Mucosa of descending colon (tissue), 3 donors: ENCODE results near the gene AGAP1. TPM values are rescaled to one million over a fixed set of nuclear protein-coding genes. Genes with fewer than 3 reads are reported as not detected.
A peak's percentile ranks its signal among the peaks of the same experiment; 100 is the strongest.

Source experiments
- ATAC-seq: fragments of 200-7000 bp; cut with Tn5 transposase; one replicate; pipeline ENCODE4 v1.9.1; 2020; ENCODE audit warnings: mild to moderate bottlenecking, moderate library complexity
- DNase-seq, 3 donors: peaks; one replicate each; pipeline ENCODE4 v3.0.0-alpha.2; 2020
- H3K36me3 ChIP-seq: fragments of 200-600 bp; one replicate; pipeline ENCODE4 v1.8.0; 2021; ENCODE audit warnings: low read depth, mild to moderate bottlenecking
- H3K4me1 ChIP-seq: fragments of 200-600 bp; one replicate; pipeline ENCODE4 v1.8.0; 2021; ENCODE audit warnings: low read depth, mild to moderate bottlenecking
- H3K4me3 ChIP-seq: fragments of 200-600 bp; one replicate; pipeline ENCODE4 v1.8.0; 2021; ENCODE audit warnings: mild to moderate bottlenecking
- H3K9me3 ChIP-seq: fragments of 200-600 bp; one replicate; pipeline ENCODE4 v1.8.0; 2021; ENCODE audit warnings: mild to moderate bottlenecking
- CTCF ChIP-seq: fragments of 200-600 bp; IDR thresholded peaks from one replicate; pipeline ENCODE4 v1.8.0; 2022; ENCODE audit warnings: antibody characterized with exemption, mild to moderate bottlenecking
- intact Hi-C, 2 donors: fragments of 100-400 bp; cut with DNase I in 1 of 2; cut with micrococcal nuclease in 1 of 2; formaldehyde crosslinking; loops; one replicate each; pipeline versions ENCODE4 v1.11.0 to v1.11.1; 2022; cut with DNase I, micrococcal nuclease
- total RNA-seq, 3 donors: library from RNA; stranded (reverse); fragmentation: NEBNext Ultra II Directional in 2 of 3; extraction: Animal tissue kit (Norgen Biotek cat#: 25700) in 2 of 3; gene quantifications; one replicate each; pipeline versions ENCODE4 v1.2.1 to v1.2.4, GENCODE V29; 2021 to 2023
- donor health status: DM: no; HTN: no; CAD: no; lungs with moderate emphysema.
- donor health status: DM: no; HTN: no; CAD: no.
- donor health status: DM: no; HTN: yes; CAD: no.

The AGAP1 gene
- total RNA-seq, 3 donors from 2014 or later, result 68.1 to 112 (median 88.9) TPM

GRCh38 chr2:235514627-235515363 is 21.0 kb downstream of the AGAP1 start:
- peak; percentile 81 for ATAC-seq
- Histone ChIP-seq H3K4me1 (peaks cover 40% of the 10 kb centered on the region), H3K36me3 (no peaks in the 10 kb centered on the region), H3K9me3 (no peaks in the 10 kb centered on the region), H3K4me3 (no peak overlapping the region)
- intact Hi-C loops, result loop anchor here in 1 of 2 donors (10.0 kb wide), 1 partner anchor 560 kb away; no protein-coding TSS in a partner anchor
- TF ChIP-seq CTCF, result peak; percentile 43
- DNase-seq, result peak; percentile 84 to 87 (median 85)

GRCh38 chr2:235515364-235515742 is 21.5 kb downstream of the AGAP1 start:
- DNase-seq, result peak in 1 of 3 donors; percentile 5
- Histone ChIP-seq H3K9me3 (no peaks in the 10 kb centered on the region), H3K4me1 (peaks cover 42% of the 10 kb centered on the region), H3K36me3 (no peaks in the 10 kb centered on the region), H3K4me3 (no peak overlapping the region)
- intact Hi-C loops, result loop anchor here in 1 of 2 donors (10.0 kb wide), 1 partner anchor 559 kb away; no protein-coding TSS in a partner anchor
- no peak for TF ChIP-seq CTCF
- ATAC-seq, result no peak

DNA sequence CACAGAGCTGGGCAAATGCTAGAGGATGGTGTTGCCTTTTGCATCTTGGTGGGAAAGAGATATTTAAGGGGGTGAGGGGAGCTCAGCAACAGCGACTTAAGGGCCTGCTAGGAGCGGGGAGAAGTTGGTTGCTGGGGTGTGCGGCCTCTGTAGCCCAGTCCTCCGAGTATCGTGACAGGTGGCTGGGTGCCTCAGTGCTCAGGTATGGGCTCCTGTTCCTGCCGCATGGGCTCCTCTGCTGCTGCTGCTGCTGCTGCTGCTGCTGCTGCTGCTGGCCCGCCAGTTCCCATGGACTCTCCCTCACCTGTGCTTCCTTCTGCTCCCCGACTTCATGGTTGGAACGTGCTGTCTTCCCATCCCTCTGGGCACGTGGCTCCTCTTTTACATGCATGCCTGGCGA is 22.0 kb downstream of the AGAP1 start:
- Histone ChIP-seq H3K4me3 (no peak overlapping the region), H3K4me1 (peaks cover 39% of the 10 kb centered on the region), H3K36me3 (no peaks in the 10 kb centered on the region), H3K9me3 (no peaks in the 10 kb centered on the region)
- DNase-seq (peak in 2 of 3 donors; percentile 20 to 29), ATAC-seq (no peak)
- intact Hi-C loops, result loop anchor here in 1 of 2 donors (10.0 kb wide), 1 partner anchor 559 kb away; no protein-coding TSS in a partner anchor
- TF ChIP-seq CTCF, result no peak

- TF ChIP-seq CTCF, result no peak
- no peak for ATAC-seq
- no peak for DNase-seq
- no peaks in the 10 kb centered on the region for H3K9me3 ChIP-seq
- intact Hi-C loops, result loop anchor here in 1 of 2 donors (10.0 kb wide), 1 partner anchor 559 kb away; no protein-coding TSS in a partner anchor
- peaks cover 36% of the 10 kb centered on the region for H3K4me1 ChIP-seq
- H3K4me3 ChIP-seq, result no peak overlapping the region
- no peaks in the 10 kb centered on the region for H3K36me3 ChIP-seq
Observed at GRCh38 chr2:235516257-235516656, 22.4 kb downstream of the AGAP1 start.

GRCh38 chr2:235518322-235519090 is 24.7 kb downstream of the AGAP1 start:
- peaks cover 32% of the 10 kb centered on the region for H3K4me1 ChIP-seq
- no peak overlapping the region for H3K4me3 ChIP-seq
- DNase-seq, result peak; percentile 56 to 63 (median 62)
- H3K9me3 ChIP-seq, result no peaks in the 10 kb centered on the region
- ATAC-seq, result peak; percentile 30
- no peaks in the 10 kb centered on the region for H3K36me3 ChIP-seq
- no peak for TF ChIP-seq CTCF
- intact Hi-C loops, result loop anchor here in 1 of 2 donors (10.0 kb wide), 1 partner anchor 556 kb away; no protein-coding TSS in a partner anchor
